Endothelial cell of hepatic sinusoid (primary cell): ENCODE results near the gene CIP2A.

Experiments used
- in situ Hi-C: cut with HindIII; loops from 2 replicates; pipeline ENCODE4 v1.10.0; 2017; ENCODE audit warnings: low sequenced_read_pairs

CIP2A gene

DNA sequence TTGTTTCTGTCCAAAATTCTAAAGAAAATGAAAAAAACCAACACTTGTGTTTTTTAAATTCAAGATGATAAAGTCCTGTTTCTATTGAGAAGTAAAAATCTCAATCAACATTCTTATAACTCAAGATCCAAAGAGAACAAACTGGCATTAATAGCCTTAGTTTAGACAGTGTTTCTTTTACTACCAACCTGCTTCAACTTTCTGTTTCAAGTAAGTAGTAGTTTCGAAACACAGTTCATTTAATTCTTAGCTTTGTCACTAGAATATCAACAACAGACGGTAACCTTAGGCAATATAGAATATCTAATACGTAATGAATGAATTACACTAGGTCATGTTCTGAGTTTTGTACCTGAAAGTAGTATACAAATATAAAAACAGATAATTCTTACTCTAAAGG lies 23.7 kb downstream of the CIP2A start:
- in situ Hi-C loops = loop anchor here (10.0 kb wide), 1 partner anchor 491 kb away; no protein-coding TSS in a partner anchor

- in situ Hi-C loops = loop anchor here (10.0 kb wide), 1 partner anchor 490 kb away; no protein-coding TSS in a partner anchor
Measured at GRCh38 chr3:108564564-108564963, 24.7 kb downstream of the CIP2A start.

GRCh38 chr3:108562565-108562964 lies 26.7 kb downstream of the CIP2A start:
- in situ Hi-C loops = loop anchor here (10.0 kb wide), 1 partner anchor 488 kb away; no protein-coding TSS in a partner anchor

DNA sequence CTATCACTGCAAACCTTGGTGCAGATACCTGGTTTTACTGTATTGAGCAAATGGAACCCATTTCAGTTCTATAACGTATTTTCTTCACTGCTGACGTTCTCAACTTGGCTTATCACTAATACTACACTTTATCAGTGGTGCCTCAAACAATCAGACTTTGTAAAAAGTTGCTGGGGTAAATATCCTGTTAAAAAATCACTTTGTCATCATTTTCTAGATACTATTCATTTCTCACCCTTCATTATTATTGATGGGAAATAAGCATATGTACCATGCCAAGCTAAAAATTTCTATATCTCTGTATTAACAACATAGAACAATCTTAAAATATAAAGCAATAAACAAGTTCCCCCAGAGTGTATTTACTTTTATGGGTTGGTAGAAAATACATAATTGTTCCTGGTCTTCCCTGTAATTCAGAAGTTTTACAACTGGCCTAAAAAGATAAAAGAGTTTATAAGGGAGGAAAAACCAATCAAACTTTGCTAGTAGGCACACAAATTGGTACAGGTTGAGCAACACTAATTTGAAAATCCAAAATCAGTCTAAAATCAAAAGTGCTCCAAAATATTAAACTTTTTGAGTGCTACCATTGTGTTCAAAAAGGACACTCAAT lies 33.2 kb downstream of the CIP2A start:
- in situ Hi-C loops = no loop called here

- in situ Hi-C loops = no loop called here
Measured at GRCh38 chr3:108554913-108555571, 34.2 kb downstream of the CIP2A start.

DNA sequence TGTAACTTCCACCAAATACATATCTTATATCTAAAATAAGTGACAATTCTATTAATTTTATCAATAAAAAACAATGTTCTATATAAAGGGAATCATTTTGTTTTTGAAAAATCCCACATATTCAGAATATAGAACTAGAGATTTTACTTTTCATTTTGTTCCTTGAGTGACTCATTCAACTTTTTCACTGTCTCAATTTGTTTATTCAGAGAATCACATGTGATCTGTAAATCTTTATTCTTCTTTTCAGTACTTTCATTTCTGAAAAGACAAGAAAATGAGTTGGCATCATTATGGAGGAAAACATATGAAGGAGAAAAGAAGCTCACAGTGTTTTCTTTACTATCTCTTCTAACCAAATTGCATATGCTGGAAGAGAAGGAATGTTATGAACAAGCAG lies 35.0 kb downstream of the CIP2A start:
- in situ Hi-C loops = no loop called here

- in situ Hi-C loops = no loop called here
Measured at GRCh38 chr3:108552267-108553159, 36.7 kb downstream of the CIP2A start.

DNA sequence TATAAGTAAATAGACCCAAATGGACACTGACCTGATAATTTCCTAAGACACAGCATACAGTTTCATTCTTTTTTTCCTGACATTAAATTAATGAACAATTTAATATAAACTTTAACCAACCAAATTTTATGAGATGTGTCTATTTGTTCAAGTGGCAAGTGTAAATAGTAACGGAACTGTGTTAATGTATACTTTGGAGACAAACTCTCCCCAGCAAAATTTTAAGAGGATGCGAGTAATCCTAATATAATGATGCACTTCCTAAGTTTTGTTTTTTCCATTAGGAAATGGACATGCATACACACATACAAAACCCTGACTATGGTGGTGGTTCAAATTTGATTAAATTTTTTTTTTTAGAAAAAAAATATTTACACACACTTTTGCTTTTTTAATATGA lies 40.4 kb downstream of the CIP2A start:
- in situ Hi-C loops = no loop called here

GRCh38 chr3:108548304-108548703 lies 40.9 kb downstream of the CIP2A start:
- in situ Hi-C loops = no loop called here

DNA sequence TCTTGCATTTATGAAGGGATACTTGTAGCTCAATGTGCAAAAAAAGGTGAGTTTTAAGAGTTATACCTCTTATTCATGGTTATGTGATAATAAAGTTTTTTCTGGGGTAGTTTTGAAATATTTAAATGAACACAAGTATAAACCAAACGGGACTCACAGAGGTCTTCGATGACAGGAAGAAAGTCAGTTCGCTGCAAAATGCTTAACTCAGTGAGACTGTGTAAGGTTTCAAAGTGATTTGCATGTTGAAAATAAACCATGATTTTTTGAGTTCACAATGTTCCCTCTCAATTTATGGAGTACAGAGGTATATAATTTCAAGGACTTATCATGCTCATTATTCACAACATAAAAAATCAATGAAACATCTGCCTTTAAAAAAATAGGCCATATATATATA lies 42.5 kb downstream of the CIP2A start:
- in situ Hi-C loops = no loop called here

GRCh38 chr3:108546247-108546646 lies 43.0 kb downstream of the CIP2A start:
- in situ Hi-C loops = no loop called here

DNA sequence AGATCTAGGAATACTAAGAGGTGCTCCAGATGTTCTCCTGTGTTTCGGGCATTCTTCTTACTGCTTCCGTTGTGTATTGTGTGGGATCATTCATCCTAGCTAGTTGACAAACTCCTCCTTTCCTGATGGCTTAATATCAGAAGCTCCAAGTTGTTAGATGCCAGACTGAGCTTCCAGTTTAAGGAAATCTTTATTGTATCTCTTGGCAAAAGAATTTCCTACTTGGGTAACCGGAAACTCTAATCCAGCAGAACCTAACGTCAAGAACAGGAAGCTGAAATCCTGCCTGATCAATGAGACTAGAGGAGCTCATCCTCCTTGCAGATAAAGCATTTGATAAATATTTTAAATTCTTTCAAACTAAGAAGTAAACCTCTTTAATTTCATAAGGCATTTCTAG lies 51.2 kb downstream of the CIP2A start:
- in situ Hi-C loops = no loop called here

- in situ Hi-C loops = no loop called here
Measured at GRCh38 chr3:108528459-108529252, 60.6 kb downstream of the CIP2A start.

GRCh38 chr3:108527817-108528216 lies 61.4 kb downstream of the CIP2A start:
- in situ Hi-C loops = no loop called here

GRCh38 chr3:108527109-108527508 lies 62.1 kb downstream of the CIP2A start:
- in situ Hi-C loops = no loop called here

DNA sequence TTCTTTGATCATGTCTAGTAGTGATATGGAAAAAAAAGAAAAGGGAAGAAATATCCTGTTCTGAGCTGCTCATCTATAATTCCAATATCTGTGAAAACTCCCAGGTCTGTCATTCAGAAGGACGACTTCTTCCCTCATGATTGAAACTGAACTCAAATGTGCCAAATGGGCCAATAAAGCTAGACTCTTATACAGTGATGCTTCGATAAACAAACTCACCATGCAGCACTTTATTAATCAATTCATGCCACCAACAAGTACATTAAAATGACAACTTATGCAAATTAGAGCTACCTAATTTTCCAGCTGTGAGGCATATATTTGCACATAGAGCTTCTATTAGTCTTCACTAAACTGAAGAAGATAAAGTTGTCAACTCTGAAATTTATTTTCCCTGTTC lies 63.3 kb downstream of the CIP2A start:
- in situ Hi-C loops = no loop called here

- in situ Hi-C loops = no loop called here
Measured at GRCh38 chr3:108525256-108525655, 64.0 kb downstream of the CIP2A start.

DNA sequence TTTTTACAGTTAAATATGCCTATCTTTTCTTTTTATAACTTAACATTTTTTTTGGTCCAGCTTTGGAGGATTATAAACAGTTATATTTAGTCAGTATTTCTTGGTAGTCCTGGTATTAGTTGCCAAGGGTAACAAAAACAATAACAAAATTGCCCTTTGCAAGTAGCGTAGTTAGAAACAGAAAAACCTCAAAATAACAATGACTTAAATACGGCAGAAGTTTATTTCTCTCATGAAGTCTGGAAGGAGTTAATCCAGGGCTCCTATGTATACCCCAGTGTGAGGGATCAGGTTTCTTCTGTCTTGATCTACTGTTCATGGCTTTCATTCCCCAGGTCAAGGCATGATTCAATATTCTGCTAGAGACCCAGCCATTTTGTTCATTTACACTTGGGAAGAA lies 64.7 kb downstream of the CIP2A start:
- in situ Hi-C loops = no loop called here

DNA sequence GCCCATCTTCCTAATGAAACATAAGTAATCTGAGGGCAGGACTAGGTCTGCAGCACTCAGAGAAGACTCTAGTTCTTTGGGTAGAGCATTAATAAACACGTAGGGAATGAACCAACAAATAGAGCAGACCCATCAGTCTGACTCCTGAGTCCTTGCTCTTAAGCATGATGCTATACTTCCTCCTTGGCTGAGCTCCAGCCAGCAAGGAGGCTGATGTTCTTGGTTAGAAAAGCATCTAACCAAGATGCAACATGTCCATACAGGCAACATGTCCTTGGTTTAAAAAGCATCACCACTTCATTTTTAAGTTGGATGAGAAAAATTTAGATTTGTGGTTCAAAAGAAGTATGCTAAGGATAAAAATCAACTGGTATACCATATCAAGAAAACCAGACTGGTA lies 70.3 kb downstream of the CIP2A start:
- in situ Hi-C loops = no loop called here

DNA sequence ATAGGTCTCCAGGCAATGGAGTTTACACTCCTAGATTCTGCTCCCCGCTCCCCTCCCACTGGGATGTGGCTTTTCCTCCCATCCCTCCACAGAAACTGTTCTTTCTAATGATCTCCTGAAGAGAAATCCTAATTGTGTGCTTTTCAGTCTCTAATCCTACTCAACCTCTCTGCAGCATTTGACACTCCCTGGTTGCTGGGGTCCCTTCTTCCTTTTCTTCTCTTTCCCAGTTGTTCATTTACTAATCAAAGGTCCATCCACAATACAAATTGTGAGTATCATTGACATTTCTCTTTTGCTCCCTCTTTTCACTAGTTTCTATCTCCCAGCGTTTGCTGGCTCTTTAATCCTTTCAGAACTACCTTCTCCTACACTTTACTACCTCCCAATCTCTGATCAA lies 72.4 kb downstream of the CIP2A start:
- in situ Hi-C loops = no loop called here

DNA sequence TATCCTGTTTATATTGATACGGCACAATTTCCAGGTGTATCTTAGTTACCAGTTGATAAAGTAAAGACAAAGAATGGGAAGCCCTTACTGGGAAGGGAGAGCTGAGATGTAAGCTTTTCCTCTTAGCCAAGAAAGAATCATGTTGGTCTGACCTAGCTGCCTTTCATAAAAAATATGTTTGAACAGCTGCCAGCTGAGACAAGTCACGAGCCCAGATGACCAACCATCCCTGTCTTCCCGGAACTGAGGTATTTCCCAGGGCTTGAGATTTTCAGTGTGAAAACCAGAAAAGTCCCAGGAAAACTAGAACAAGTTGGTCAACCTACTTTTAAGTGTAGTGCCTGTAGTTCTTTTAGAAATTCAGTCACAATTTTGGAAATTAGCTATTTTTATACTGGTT lies 75.3 kb downstream of the CIP2A start:
- in situ Hi-C loops = no loop called here
